Esophagus squamous epithelium (tissue), 5 donors: Measurements from ENCODE around the gene SPTBN5. TPM values are rescaled to one million over a fixed set of nuclear protein-coding genes. Genes with fewer than 3 reads are reported as not detected.

Experiments
- DNase-seq: peaks from one replicate; lab custom pipeline; 2025; lab: John Stamatoyannopoulos, UW
- H3K27ac ChIP-seq, 4 donors: fragments of 200-600 bp; sonication (generic); one replicate each; pipeline ENCODE4 v1.5.1; 2016 to 2019; ENCODE audit warnings: mild to moderate bottlenecking in 1 of 4
- H3K27me3 ChIP-seq, 4 donors: fragments of 200-600 bp; sonication (generic); 1 replicate in 3 of 4; 2 replicates in 1 of 4; pipeline versions ENCODE4 v1.5.1 to v1.6.0; 2017 to 2021; ENCODE audit warnings: antibody characterized with exemption in 1 of 4
- H3K36me3 ChIP-seq, 3 donors: fragments of 200-600 bp; sonication (generic); one replicate each; pipeline ENCODE4 v1.5.1; 2016 to 2019
- H3K4me1 ChIP-seq, 3 donors: fragments of 200-600 bp; sonication (generic); one replicate each; pipeline ENCODE4 v1.5.1; 2017 to 2019
- H3K4me3 ChIP-seq, 4 donors: fragments of 200-600 bp; sonication (generic); 1 replicate in 3 of 4; 2 replicates in 1 of 4; pipeline ENCODE4 v1.5.1; 2016 to 2019; ENCODE audit warnings: mild to moderate bottlenecking in 2 of 4, moderate library complexity in 1 of 4
- H3K9me3 ChIP-seq, 3 donors: fragments of 200-600 bp; sonication (generic); one replicate each; pipeline ENCODE4 v1.5.1; 2016 to 2019
- CTCF ChIP-seq, 6 experiments: fragments of 450-650 bp in 4 of 6; fragments of 200-600 bp in 2 of 6; sonication (generic) in 2 of 6; IDR thresholded peaks; one replicate each; pipeline ENCODE4 v1.5.1; 2016 to 2019; ENCODE audit warnings: antibody characterized with exemption in 6 of 6, mild to moderate bottlenecking in 4 of 6, moderate library complexity in 4 of 6
- POLR2A ChIP-seq, 4 donors: fragments of 450-650 bp; IDR thresholded peaks; one replicate each; pipeline ENCODE4 v1.6.1; 2017; ENCODE audit warnings: antibody characterized with exemption in 4 of 4, mild to moderate bottlenecking in 4 of 4, moderate library complexity in 3 of 4
- WGBS, 2 donors: methylation state at CpG; one replicate each; pipeline ENCODE4 v1.1.5; 2018; 5-methylcytosine and 5-hydroxymethylcytosine counted together
- intact Hi-C: fragments of 100-400 bp; cut with DNase I; formaldehyde crosslinking; loops from one replicate; pipeline ENCODE4 v1.15.0; 2022
- total RNA-seq, 4 donors: library from RNA; depleted of rRNA; stranded (reverse); fragments of >200 nt; gene quantifications; one replicate each; pipeline ENCODE4 v1.1.0, GENCODE V29; 2016
- donor health status: DM: yes; HTN: yes; CAD: no.

Gene SPTBN5
- total RNA-seq, 4 donors from 2014 or later, result 1.9 to 4.4 (median 3.4) TPM

- H3K36me3 ChIP-seq, result peaks cover 73 to 93% (median 73%) of the 10 kb centered on the region in 3 donors
- intact Hi-C loops, result no loop called here
Measured at GRCh38 chr15:41821831-41822230, 72.0 kb downstream of the SPTBN5 start.

GRCh38 chr15:41820791-41821423, 72.9 kb downstream of the SPTBN5 start:
- no peak overlapping the region for H3K4me3 ChIP-seq
- intact Hi-C loops, result no loop called here
- H3K36me3 ChIP-seq, result peaks cover 76 to 100% (median 79%) of the 10 kb centered on the region in 3 donors
- 72 to 77% methylated on average over 1 to 5 of the region's 6 CpGs for WGBS, 2 donors
- no peaks in the 10 kb centered on the region for H3K27me3 ChIP-seq
- no peaks in the 10 kb centered on the region for H3K9me3 ChIP-seq
- no peak for TF ChIP-seq CTCF (IDR thresholded peaks at IDR 0.05)
- no peak for TF ChIP-seq POLR2A (IDR thresholded peaks at IDR 0.05)
- H3K4me1 ChIP-seq, result peaks cover 0 to 9% (median 0%) of the 10 kb centered on the region in 3 donors
- no peak overlapping the region for H3K27ac ChIP-seq
- no peak for DNase-seq

More at GRCh38 chr15:41821831-41822230, 72.0 kb downstream of the SPTBN5 start:
- TF ChIP-seq POLR2A (IDR thresholded peaks at IDR 0.05) (no peak), CTCF (IDR thresholded peaks at IDR 0.05) (no peak)
- H3K27me3 ChIP-seq, result no peaks in the 10 kb centered on the region
- no peak overlapping the region for H3K4me3 ChIP-seq
- H3K9me3 ChIP-seq, result no peaks in the 10 kb centered on the region
- DNase-seq, result no peak
- WGBS, 2 donors, result 86% methylated on average over 1 of the region's 4 CpGs; no CpG with 5 or more reads in 1 of the 2 donors
- H3K4me1 ChIP-seq, result peaks cover 0 to 15% (median 0%) of the 10 kb centered on the region in 3 donors
- no peak overlapping the region for H3K27ac ChIP-seq

- DNase-seq, result no peak
- Histone ChIP-seq H3K27me3 (no peaks in the 10 kb centered on the region), H3K9me3 (no peaks in the 10 kb centered on the region), H3K36me3 (peaks cover 76 to 100% (median 81%) of the 10 kb centered on the region in 3 donors), H3K4me3 (no peak overlapping the region), H3K4me1 (peaks cover 0 to 9% (median 0%) of the 10 kb centered on the region in 3 donors), H3K27ac (no peak overlapping the region)
- TF ChIP-seq POLR2A (IDR thresholded peaks at IDR 0.05) (no peak), CTCF (IDR thresholded peaks at IDR 0.05) (no peak)
- intact Hi-C loops, result no loop called here
- WGBS, 2 donors, result 74 to 82% methylated on average over 3 to 6 of the region's 9 CpGs
Measured at GRCh38 chr15:41819455-41820050, 74.3 kb downstream of the SPTBN5 start.

GRCh38 chr15:41817781-41818180, 76.1 kb downstream of the SPTBN5 start:
- Histone ChIP-seq H3K27me3 (no peaks in the 10 kb centered on the region), H3K4me3 (no peak overlapping the region), H3K36me3 (peaks cover 69 to 100% (median 71%) of the 10 kb centered on the region in 3 donors), H3K4me1 (peaks cover 0 to 9% (median 0%) of the 10 kb centered on the region in 3 donors), H3K27ac (no peak overlapping the region), H3K9me3 (no peaks in the 10 kb centered on the region)
- intact Hi-C loops, result no loop called here
- 71 to 92% methylated on average over 2 to 6 of the region's 6 CpGs for WGBS, 2 donors
- DNase-seq, result no peak
- TF ChIP-seq CTCF (IDR thresholded peaks at IDR 0.05) (no peak), POLR2A (IDR thresholded peaks at IDR 0.05) (no peak)

GRCh38 chr15:41817327-41817726, 76.5 kb downstream of the SPTBN5 start:
- Histone ChIP-seq H3K27me3 (no peaks in the 10 kb centered on the region), H3K36me3 (peaks cover 68 to 100% (median 69%) of the 10 kb centered on the region in 3 donors), H3K4me1 (peaks cover 0 to 9% (median 0%) of the 10 kb centered on the region in 3 donors), H3K9me3 (no peaks in the 10 kb centered on the region), H3K27ac (no peak overlapping the region), H3K4me3 (no peak overlapping the region)
- no peak for DNase-seq
- intact Hi-C loops, result no loop called here
- 82% methylated on average over 8 to 10 of the region's 14 CpGs for WGBS, 2 donors
- TF ChIP-seq POLR2A (IDR thresholded peaks at IDR 0.05), result no peak
- no peak for TF ChIP-seq CTCF (IDR thresholded peaks at IDR 0.05)
